ENCODE data around the gene FAM184A.

FAM184A gene, protein sequence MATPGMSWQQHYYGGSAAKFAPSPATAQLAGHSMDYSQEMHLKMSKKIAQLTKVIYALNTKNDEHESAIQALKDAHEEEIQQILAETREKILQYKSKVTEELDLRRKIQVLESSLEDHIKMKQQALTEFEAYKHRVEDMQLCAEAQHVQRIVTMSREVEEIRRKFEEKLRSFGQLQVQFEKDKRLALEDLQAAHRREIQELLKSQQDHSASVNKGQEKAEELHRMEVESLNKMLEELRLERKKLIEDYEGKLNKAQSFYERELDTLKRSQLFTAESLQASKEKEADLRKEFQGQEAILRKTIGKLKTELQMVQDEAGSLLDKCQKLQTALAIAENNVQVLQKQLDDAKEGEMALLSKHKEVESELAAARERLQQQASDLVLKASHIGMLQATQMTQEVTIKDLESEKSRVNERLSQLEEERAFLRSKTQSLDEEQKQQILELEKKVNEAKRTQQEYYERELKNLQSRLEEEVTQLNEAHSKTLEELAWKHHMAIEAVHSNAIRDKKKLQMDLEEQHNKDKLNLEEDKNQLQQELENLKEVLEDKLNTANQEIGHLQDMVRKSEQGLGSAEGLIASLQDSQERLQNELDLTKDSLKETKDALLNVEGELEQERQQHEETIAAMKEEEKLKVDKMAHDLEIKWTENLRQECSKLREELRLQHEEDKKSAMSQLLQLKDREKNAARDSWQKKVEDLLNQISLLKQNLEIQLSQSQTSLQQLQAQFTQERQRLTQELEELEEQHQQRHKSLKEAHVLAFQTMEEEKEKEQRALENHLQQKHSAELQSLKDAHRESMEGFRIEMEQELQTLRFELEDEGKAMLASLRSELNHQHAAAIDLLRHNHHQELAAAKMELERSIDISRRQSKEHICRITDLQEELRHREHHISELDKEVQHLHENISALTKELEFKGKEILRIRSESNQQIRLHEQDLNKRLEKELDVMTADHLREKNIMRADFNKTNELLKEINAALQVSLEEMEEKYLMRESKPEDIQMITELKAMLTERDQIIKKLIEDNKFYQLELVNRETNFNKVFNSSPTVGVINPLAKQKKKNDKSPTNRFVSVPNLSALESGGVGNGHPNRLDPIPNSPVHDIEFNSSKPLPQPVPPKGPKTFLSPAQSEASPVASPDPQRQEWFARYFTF

DNA sequence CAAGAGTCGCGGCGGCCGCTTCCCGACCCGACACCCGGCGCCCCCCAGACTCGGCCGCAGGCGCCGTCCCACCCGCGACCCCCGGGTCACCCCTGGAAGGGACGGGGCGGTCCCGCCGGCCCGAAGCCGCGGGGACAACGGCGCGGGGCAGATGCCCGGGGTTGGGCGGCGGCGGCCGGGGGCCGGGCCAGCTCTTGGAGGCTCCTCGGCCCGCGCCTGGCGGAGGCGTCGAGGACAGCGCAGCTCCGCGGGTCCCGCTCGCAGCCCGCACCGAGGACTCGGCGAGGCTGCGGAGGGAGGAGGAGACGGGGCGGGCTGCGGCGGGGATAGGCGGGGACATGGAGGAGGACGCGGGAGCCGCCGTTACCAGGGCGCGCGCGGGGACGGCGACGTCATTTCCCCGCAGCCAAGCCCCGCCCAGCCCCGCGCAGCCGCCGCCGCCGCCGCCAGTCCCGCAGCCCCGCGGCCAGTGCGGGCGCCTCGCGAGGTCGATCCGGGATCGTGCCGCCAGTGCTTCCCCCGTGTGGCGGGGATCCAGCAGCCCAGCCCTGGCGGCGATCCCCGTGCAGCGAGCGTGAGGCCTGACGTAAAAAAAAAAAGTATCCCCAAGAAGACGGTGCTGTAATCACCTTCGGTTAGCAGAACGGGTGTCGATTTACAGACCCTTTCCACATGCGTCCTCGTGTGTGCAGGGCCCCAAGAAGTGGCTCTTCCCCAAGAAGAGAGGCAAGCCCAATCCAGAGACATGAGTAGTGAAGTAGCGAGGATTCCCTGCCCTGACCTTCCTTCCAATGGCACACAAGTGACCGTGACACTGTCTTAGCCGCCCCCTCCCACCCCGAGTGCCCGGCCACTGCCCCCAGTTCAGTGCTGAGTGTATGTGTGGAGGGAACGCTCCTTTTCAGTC lies at the start of gene FAM184A:
FAM184A (minus strand) TSS at position 289 of the 907 bp plus-strand sequence. CDS start 365 bp downstream, outside the sequence.
- TF ChIP-seq, protein P1, sequence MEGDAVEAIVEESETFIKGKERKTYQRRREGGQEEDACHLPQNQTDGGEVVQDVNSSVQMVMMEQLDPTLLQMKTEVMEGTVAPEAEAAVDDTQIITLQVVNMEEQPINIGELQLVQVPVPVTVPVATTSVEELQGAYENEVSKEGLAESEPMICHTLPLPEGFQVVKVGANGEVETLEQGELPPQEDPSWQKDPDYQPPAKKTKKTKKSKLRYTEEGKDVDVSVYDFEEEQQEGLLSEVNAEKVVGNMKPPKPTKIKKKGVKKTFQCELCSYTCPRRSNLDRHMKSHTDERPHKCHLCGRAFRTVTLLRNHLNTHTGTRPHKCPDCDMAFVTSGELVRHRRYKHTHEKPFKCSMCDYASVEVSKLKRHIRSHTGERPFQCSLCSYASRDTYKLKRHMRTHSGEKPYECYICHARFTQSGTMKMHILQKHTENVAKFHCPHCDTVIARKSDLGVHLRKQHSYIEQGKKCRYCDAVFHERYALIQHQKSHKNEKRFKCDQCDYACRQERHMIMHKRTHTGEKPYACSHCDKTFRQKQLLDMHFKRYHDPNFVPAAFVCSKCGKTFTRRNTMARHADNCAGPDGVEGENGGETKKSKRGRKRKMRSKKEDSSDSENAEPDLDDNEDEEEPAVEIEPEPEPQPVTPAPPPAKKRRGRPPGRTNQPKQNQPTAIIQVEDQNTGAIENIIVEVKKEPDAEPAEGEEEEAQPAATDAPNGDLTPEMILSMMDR (IDR thresholded peaks at IDR 0.05; ENCODE audit: insufficient read depth, missing control alignments): peak; percentile 26
- DNase-seq (ENCODE audit: insufficient read length, low spot score): peak; percentile 39
- no peak for FAIRE-seq

DNA sequence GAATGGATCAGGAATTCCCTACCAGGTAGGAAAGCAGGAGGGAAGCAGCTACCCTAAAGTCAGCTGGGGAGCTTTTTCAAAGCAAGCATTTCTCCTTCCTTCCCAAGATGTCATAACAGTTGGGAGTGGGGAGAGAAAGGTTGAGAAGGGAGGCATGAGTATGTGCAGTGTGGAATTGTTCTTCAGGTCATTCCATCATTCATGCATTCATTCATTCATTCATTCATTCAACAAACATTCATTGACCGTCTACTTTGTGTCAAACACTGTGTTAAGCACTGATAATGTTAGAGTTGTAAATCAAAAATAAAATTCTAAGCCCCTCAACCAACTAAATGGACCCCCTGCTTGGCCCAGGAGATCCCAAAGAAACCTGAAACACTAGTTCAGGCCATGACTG lies 49.2 kb upstream of the FAM184A start:
- TF ChIP-seq, protein P1 (IDR thresholded peaks at IDR 0.05; ENCODE audit: insufficient read depth, missing control alignments): no peak
- DNase-seq (ENCODE audit: insufficient read length, low spot score): no peak
- FAIRE-seq: no peak

DNA sequence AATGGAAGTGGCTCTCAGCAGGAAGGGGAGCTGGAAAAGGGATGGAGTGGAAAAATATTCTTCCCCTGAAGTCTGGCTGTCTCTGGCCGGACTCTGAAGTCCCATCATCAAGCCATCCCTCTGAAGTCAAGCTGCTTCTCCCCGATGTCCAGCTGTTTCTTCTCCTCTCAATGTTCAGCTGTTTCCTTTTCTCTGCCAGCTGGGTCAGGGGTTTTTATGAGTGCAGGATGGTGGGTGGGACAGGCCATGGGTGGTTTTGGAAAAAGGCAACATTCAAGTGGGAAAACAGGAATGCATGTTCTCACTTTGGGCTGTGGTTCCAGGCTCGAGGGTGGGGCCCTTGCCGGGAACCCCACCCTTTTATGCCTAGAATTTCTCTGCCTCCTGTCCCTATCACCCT lies 48.4 kb upstream of the FAM184A start:
- FAIRE-seq (no peak), DNase-seq (ENCODE audit: insufficient read length, low spot score) (no peak)
- TF ChIP-seq, protein P1 (IDR thresholded peaks at IDR 0.05; ENCODE audit: insufficient read depth, missing control alignments): no peak

DNA sequence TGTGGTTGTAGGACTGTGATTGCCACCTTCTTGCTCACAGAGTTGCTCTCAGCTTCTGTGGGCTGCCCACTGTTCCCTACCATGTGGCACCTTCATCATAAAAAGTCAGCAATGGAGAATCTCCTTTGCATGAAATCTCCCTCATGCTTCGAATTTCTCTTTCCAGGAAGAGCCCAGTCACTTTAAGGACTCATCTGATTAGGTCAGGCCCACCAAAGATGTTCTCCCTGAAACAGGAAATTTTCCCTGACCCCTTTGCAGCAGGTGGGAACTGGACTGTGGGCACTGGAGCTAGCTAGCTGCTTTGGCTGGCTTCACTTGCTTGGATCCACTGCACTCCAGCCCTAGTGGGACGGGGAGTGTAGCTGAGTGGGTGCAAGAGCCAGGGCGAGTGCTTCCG lies 47.7 kb upstream of the FAM184A start:
- TF ChIP-seq, protein P1 (IDR thresholded peaks at IDR 0.05; ENCODE audit: insufficient read depth, missing control alignments): no peak
- DNase-seq (ENCODE audit: insufficient read length, low spot score) (no peak), FAIRE-seq (no peak)

DNA sequence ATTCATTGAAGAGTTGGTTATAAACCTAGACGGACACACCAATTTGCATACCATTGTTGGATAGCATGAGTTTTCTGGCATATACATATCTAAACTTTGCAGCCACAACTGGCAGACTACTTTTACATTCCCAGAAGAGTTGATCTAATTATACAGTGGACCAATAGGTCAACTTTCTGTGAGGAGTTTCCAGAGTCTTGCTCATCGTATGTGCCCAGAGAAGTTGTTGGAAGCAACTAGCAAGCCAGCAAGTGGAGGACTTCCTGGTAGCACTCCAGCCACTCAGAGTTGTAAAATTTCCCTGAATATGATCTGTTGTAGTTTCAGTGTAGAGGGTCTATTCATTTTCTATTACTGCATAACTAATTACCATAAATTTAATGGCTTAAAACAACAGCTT lies 47.1 kb upstream of the FAM184A start:
- no peak for FAIRE-seq
- TF ChIP-seq, protein P1 (IDR thresholded peaks at IDR 0.05; ENCODE audit: insufficient read depth, missing control alignments): no peak
- no peak for DNase-seq (ENCODE audit: insufficient read length, low spot score)

DNA sequence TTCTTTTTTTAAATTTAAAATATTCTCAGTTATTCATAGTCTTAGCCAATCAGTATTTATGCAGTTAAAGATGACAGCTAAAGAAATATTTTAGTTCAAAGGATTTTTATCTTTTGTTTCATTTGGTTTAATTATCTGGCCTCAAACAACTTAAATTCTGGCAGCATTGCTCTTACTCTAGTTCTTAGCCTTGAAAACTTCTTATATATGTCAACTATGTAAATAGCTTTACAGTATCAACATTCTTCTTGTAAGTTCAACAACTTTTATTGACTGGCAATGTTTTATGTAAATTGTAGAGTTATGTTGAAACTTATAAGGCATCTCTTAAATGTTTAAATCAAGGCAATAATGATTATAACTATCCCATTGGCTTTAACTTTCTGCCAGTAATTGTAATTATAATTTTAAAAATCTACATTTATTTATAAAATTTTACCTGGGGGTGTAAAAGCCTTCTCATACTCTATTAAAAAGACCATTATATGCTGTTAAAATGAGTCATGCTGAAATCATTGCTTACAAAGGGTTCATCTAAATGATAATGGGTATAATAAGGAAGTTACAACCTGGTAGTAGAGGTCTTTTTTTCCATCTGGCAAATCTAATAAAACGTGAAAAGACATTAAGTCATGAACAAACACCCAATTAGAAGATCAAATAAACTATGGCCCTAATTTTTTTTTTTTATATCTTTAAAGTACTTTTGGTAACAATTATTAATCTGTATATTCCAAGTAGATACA lies 45.8 kb upstream of the FAM184A start:
- TF ChIP-seq, protein P1 (IDR thresholded peaks at IDR 0.05; ENCODE audit: insufficient read depth, missing control alignments): no peak
- DNase-seq (ENCODE audit: insufficient read length, low spot score) (no peak), FAIRE-seq (no peak)
